K562 (cell line): ENCODE measurements around the gene LSM4. TPM values are rescaled to one million over a fixed set of nuclear protein-coding genes. Genes with fewer than 3 reads are reported as not detected.

ENCODE experiments used
- BHLHE40 ChIP-seq: IDR thresholded peaks from 2 replicates; pipeline ENCODE4 v1.6.1; 2011; ENCODE audit warnings: low read length, improper control_type of control experiment
- MGA ChIP-seq: fragments of 450-650 bp; IDR thresholded peaks from 2 replicates; pipeline ENCODE4 v1.6.1; 2016; ENCODE audit warnings: mild to moderate bottlenecking, moderate library complexity
- PHF20 ChIP-seq: fragments of 450-650 bp; IDR thresholded peaks from 2 replicates; pipeline ENCODE4 v1.6.1; 2018; ENCODE audit not compliant: partially characterized antibody
- REST ChIP-seq, 2 experiments: fragments of 450-650 bp; formaldehyde crosslinking in 1 of 2; IDR thresholded peaks; 2 replicates each; pipeline versions ENCODE4 v1.4.0 to v1.6.1; 2014 to 2020; ENCODE audit warnings: mild to moderate bottlenecking in 2 of 2, borderline replicate concordance in 1 of 2, low read depth in 1 of 2
- SETDB1 ChIP-seq: IDR thresholded peaks from one replicate; pipeline ENCODE4 v1.6.1; 2012; ENCODE audit warnings: low read length, control low read depth, inconsistent platforms
- ZNF589 ChIP-seq: fragments of 200-800 bp; sonication (Bioruptor generic); IDR thresholded peaks from 2 replicates; pipeline ENCODE4 v1.6.1; 2016; ENCODE audit warnings: low read depth, missing genetic modification characterization, missing compliant biosample characterization
- polyA plus RNA-seq, 8 experiments: library from polyadenylated mRNA; depleted of rRNA in 4 of 8; stranded (reverse) in 5 of 8; unstranded in 3 of 8; fragments of >200 nt; fragmentation: Nextera tagmentation in 2 of 8; fragmentation: Illumina TruSeq in 1 of 8; extraction: Ambion mirVana in 2 of 8; extraction: Trizol in 1 of 8; gene quantifications; 2 replicates each; pipeline versions ENCODE4 v1.2.1 to v1.2.3, GENCODE V29; 2011 to 2014; ENCODE audit warnings: inconsistent platforms in 1 of 8, missing spikeins in 1 of 8
- total RNA-seq, 7 experiments: library from RNA; depleted of rRNA in 6 of 7; stranded (reverse); fragments of >200 nt in 6 of 7; fragmentation: Illumina TruSeq in 2 of 7; extraction: Trizol in 2 of 7; gene quantifications; 2 replicates each; pipeline versions ENCODE4 v1.2.1 to v1.2.3, GENCODE V29; 2011 to 2021; ENCODE audit warnings: low replicate concordance in 1 of 7

The LSM4 gene
- total and polyA plus RNA-seq, 9 of the 15 experiments (the other 6 are each of a cell fraction or from before 2014, with no cell fraction given), result 11.9 to 763 (median 202) TPM

GRCh38 chr19:18340190-18340989 lies 17.5 kb upstream of the LSM4 start, which contains the start of gene PGPEP1 (continued):
- TF ChIP-seq MGA, result no peak
- no peak for TF ChIP-seq SETDB1
- TF ChIP-seq BHLHE40, result peak; percentile 35; the same call in 1 of the 2 replicates
- peak; percentile 73 for TF ChIP-seq PHF20
- peak; percentile 72 for TF ChIP-seq ZNF589 (CRISPR knock-in tag)
- peak; percentile 8; the same call in 1 of the 2 replicates for TF ChIP-seq REST (IDR thresholded peaks at IDR 0.05; ENCODE audit: borderline replicate concordance)
- TF ChIP-seq REST (CRISPR knock-in tag; IDR thresholded peaks at IDR 0.05; ENCODE audit: low read depth), result no peak
